ENCODE data around the gene FCHSD1. TPM values are rescaled to one million over a fixed set of nuclear protein-coding genes. Genes with fewer than 3 reads are reported as not detected.
A peak's percentile ranks its signal among the peaks of the same experiment; 100 is the strongest.

Gene FCHSD1
- total and polyA plus RNA-seq, 10 of the 15 experiments (the other 5 are each of a cell fraction or from before 2014, with no cell fraction given), result 0.97 to 22.8 (median 10.7) TPM

DNA sequence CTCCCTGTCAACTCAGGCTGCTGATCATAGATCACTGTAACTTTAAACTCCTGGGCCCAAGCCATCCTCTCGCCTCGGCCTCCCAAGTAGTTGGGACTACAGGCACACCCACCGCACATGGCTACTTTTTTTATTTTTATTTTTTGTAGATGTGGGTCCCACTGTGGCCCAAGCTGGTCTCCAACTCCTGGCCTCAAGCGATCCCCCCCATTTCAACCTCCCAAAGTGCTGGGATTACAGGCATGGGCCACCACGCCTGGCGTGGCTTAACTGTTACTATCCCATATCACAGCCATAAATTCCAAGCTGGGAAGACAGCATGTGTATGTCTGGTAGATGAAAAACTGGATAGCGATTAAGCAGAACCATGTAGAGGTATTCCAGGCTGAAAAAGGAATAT lies 15.6 kb downstream of the FCHSD1 start:
- peak overlapping the region; percentile 98 for H3K4me2 ChIP-seq (ENCODE audit: control insufficient read depth, insufficient read depth)
- in situ Hi-C loops (cut with MboI), result no loop called here
- peaks cover 57% of the 10 kb centered on the region for H3K79me2 ChIP-seq (ENCODE audit: control insufficient read depth, insufficient read depth, low read length)
- H3K9ac ChIP-seq (ENCODE audit: control insufficient read depth, insufficient read depth, low read length), result peak overlapping the region; percentile 94
- H4K20me1 ChIP-seq (ENCODE audit: control insufficient read depth, insufficient read depth), result no peaks in the 10 kb centered on the region
- no peak for TF ChIP-seq LARP7 (IDR thresholded peaks at IDR 0.05)
- no peak for TF ChIP-seq SREBF2 (IDR thresholded peaks at IDR 0.05; ENCODE audit: low read length)
- no peak for TF ChIP-seq RFX5 (IDR thresholded peaks at IDR 0.05; ENCODE audit: low read depth, low read length)
- no peak for TF ChIP-seq RBBP5 (conservative IDR thresholded peaks at IDR 0.05)
- no peak for TF ChIP-seq ATF7 (IDR thresholded peaks at IDR 0.05; ENCODE audit: low read depth)
- TF ChIP-seq NR2C1 (IDR thresholded peaks at IDR 0.05), result no peak
- TF ChIP-seq ZZZ3 (IDR thresholded peaks at IDR 0.05; ENCODE audit: control insufficient read depth, insufficient read length, low read depth), result no peak
- no peak for TF ChIP-seq SMAD1 (IDR thresholded peaks at IDR 0.05; ENCODE audit: low read depth, partially characterized antibody)
- TF ChIP-seq PML (IDR thresholded peaks at IDR 0.05; ENCODE audit: low read length), result no peak
- no peak for TF ChIP-seq CBX5 (IDR thresholded peaks at IDR 0.05; ENCODE audit: low read depth)
- TF ChIP-seq BHLHE40 (IDR thresholded peaks at IDR 0.05; ENCODE audit: borderline replicate concordance in 1 of 2, low read depth in 2 of 2, low read length in 1 of 2), result no peak
- no peak for TF ChIP-seq PAX8 (IDR thresholded peaks at IDR 0.05)
- TF ChIP-seq ZNF207 (IDR thresholded peaks at IDR 0.05; ENCODE audit: borderline replicate concordance), result no peak
- TF ChIP-seq ZNF622 (IDR thresholded peaks at IDR 0.05), result no peak
- no peak for TF ChIP-seq E4F1 (IDR thresholded peaks at IDR 0.05; ENCODE audit: borderline replicate concordance, partially characterized antibody)
- CTCF ChIA-PET, result interaction anchor here (0.7 to 11.2 kb wide), 12 partner anchors 11 to 127 kb away, joined by 3 to 137 read pairs (median 10); partner anchors contain the start of gene DIAPH1
- peaks cover 37% of the 10 kb centered on the region for H3K4me1 ChIP-seq (ENCODE audit: control insufficient read depth, insufficient read depth, low read length)
- peaks cover 3 to 4% of the 10 kb centered on the region in 2 experiments; a peak in 3 of 4 replicates for H3K36me3 ChIP-seq (ENCODE audit: control insufficient read depth in 2 of 2, insufficient read depth in 2 of 2, low read length in 1 of 2)
- no peaks in the 10 kb centered on the region for H3K27me3 ChIP-seq (replicated peaks in 1 of 2; ENCODE audit: control insufficient read depth in 2 of 2, insufficient read depth in 2 of 2, low read length in 1 of 2)
- RAD21 ChIA-PET (ENCODE audit: unreplicated experiment), result interaction anchor here (0.6 to 8.2 kb wide), 12 partner anchors 13 to 333 kb away, joined by 3 to 124 read pairs (median 10); partner anchors contain the start of genes DELE1, DIAPH1, FCHSD1 and RNF14
- POLR2A ChIA-PET, result interaction anchor here (0.9 to 11.5 kb wide), 10 partner anchors 15 to 690 kb away, joined by 3 to 215 read pairs (median 11); partner anchors contain the start of genes DELE1, DIAPH1, FCHSD1 and SPRY4
- no peak for DNase-seq (ENCODE audit: low read depth, low spot score)
- no TSS peak for BruUV-seq (replicated peaks)
- intact Hi-C loops (cut with micrococcal nuclease; ENCODE audit: unreplicated experiment), result loop anchor here (2.0 to 5.0 kb wide), 2 partner anchors 17 to 123 kb away; partner anchors contain the start of gene DIAPH1
- H3K4me3 ChIP-seq, result peak overlapping the region; percentile 85
- FAIRE-seq, result no peak
- SMC1A ChIA-PET (ENCODE audit: uncharacterized antibody, unreplicated experiment), result interaction anchor here (0.9 to 12.9 kb wide), 9 partner anchors 8 to 160 kb away, joined by 3 to 245 read pairs (median 5); partner anchors contain the start of genes DIAPH1 and PCDHGC3
- WGBS (ENCODE audit: insufficient coverage, insufficient replicate concordance, low lambda C conversion rate, missing lambda C conversion rate), result 74% methylated on average over 7 of the region's 7 CpGs
- H3K9me3 ChIP-seq (replicated peaks; ENCODE audit: control insufficient read depth, insufficient read depth, low read length), result no peaks in the 10 kb centered on the region
- peak overlapping the region; percentile 86 for H3K27ac ChIP-seq (ENCODE audit: control insufficient read depth, insufficient read depth)
- ATAC-seq, result no peak
- no peak overlapping the region for H2AFZ ChIP-seq (ENCODE audit: control insufficient read depth, low read depth, low read length)
